Vein endothelial cell (primary cell): ENCODE data around the gene TMED9. TPM values are rescaled to one million over a fixed set of nuclear protein-coding genes. Genes with fewer than 3 reads are reported as not detected.

Experiments used
- total RNA-seq: library from RNA; depleted of rRNA; stranded (reverse); fragments of >200 nt; gene quantifications from 2 replicates; pipeline ENCODE4 v1.2.3, GENCODE V29; 2012

Gene TMED9
- total RNA-seq, result 124 and 141 TPM in 2 replicates

DNA sequence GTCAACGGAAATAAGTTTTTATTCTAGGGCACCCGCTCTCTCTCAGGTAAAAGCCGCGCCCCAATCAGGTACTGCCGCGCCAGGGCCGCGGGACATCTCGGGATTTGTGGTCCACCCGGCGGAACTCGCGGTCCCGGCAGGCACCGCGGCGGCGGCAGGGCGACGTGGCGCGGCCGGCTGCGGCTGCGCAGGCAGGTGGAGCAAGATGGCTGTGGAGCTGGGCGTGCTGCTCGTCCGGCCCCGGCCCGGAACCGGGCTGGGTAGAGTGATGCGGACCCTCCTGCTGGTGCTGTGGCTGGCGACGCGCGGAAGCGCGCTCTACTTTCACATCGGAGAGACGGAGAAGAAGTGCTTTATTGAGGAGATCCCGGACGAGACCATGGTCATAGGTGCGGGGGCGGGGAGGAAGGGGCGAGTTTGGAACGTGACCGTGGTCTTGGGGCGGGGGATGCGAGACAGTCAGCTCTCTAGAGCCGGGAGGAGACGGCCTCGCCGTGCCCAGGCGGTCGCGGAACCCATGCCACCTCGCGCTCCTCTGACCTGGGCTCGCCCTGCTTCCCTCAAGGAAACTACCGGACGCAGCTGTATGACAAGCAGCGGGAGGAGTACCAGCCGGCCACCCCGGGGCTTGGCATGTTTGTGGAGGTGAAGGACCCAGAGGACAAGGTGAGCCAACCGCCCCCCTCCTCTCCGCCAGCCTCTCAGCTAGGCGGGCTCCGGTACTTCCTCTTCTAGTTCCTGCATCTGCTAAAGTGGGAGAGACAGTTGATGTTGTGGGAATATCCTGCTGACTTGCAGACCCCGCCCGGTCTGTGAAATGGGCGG is at the start of gene TMED9:
Gene TMED9, plus strand, starts transcription at position 194 of the 825 bp plus-strand sequence. Its CDS starts 12 bp downstream, at position 206.

DNA sequence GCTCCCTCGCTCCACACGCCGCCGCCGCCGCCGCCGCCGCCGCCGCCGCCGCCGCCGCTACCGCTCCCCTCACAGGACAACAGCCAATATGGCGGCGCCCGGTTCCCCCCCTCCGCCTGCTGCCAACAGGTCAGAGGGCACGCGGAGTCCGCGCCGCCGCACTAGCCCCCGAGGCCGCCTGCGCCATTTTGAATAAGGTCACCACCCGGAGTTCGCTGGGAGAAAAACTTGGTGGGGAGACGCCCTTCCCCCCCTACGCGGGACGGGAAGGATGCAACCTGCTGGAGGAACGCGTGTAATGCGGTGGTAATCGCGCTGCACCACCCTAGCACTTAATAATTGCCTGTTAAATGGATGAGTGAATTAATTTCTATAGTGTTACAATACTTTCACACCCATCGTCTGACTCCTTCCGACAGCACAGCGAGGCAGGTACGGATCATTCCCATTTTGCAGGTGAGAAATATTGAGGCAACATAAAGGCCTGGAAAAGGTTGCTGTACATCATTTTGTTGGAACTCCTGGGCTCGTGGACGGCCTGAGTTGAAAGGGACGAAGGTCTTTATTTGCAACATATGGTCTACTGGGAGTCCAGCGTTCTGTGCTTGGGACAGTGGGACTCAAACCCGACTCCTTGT is 37.4 kb upstream of the TMED9 start, which contains the start of gene FAM193B:
Gene FAM193B, minus strand, starts transcription at position 90 of the 638 bp plus-strand sequence. CDS start 105 bp downstream, outside the sequence.

DNA sequence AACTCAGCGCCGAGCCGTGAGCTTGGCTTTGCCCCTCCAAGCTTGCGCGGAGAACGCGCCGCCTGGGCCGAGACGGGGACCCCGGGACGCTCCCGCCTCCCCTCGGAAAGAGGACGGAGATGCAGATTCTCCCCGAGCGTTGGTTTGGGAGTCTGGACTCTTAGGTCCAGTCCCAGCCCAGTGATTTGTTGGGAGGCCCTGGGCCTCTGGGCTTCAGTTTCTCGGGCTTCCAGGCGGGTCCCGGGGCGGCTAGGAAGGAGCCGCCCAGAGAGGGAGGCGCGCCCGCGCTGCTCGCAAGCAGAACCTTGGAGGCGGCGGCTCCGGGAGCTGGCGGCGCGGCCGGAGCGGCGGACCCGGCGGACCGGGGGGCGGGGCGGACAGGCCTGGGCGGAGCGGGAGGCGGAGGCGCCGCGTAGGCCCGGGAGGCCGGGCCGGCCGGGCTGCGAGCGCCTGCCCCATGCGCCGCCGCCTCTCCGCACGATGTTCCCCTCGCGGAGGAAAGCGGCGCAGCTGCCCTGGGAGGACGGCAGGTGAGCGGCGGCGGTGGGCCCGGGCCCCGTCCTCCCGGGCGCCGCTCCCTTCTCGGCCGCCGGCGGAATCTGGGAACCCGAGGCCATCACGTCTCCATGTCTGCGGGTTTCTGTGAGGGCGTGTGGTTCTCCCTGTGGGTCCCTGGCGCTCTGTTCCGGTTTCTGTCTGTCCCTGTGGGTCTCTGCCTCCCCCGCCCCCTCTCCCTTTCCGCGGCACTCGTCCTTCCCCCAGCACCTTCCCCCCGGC is 7.9 kb downstream of the TMED9 start, which contains the start of gene B4GALT7:
Gene B4GALT7, plus strand, starts transcription at position 402 of the 777 bp plus-strand sequence. Its CDS starts 79 bp downstream, at position 481.

Other genes starting within 250 kb of the TMED9 start
- 274 and 342 TPM in 2 replicates for gene LMAN2, start 240.5 kb upstream of the TMED9 start, total RNA-seq
- gene RGS14, start 234.3 kb upstream of the TMED9 start, total RNA-seq, result 5.2 and 10.0 TPM in 2 replicates
- not detected in 2 replicates for gene SLC34A1, start 207.8 kb upstream of the TMED9 start, total RNA-seq
- not detected in 2 replicates for gene PFN3, start 191.5 kb upstream of the TMED9 start, total RNA-seq
- gene F12, start 182.6 kb upstream of the TMED9 start, total RNA-seq, result 0.57 and 1.6 TPM in 2 replicates
- gene GRK6, start 165.5 kb upstream of the TMED9 start, total RNA-seq, result 26.8 and 27.4 TPM in 2 replicates
- gene PRR7, start 145.4 kb upstream of the TMED9 start, total RNA-seq, result 10.3 and 21.2 TPM in 2 replicates
- gene DBN1, start 118.6 kb upstream of the TMED9 start, total RNA-seq, result 289 and 291 TPM in 2 replicates
- 142 and 235 TPM in 2 replicates for gene PDLIM7, start 94.6 kb upstream of the TMED9 start, total RNA-seq
- gene DOK3, start 82.4 kb upstream of the TMED9 start, total RNA-seq, result 3.3 and 4.0 TPM in 2 replicates
- 76.0 and 80.7 TPM in 2 replicates for gene DDX41, start 75.2 kb upstream of the TMED9 start, total RNA-seq
- gene FAM193B, start 37.6 kb upstream of the TMED9 start, total RNA-seq, result 25.3 and 30.1 TPM in 2 replicates
- gene B4GALT7, start 7.9 kb downstream of the TMED9 start, total RNA-seq, result 36.1 and 45.1 TPM in 2 replicates
- not detected in 2 replicates for gene FAM153A, start 190.7 kb downstream of the TMED9 start, total RNA-seq